HepG2 (cell line): ENCODE data around the gene CBFA2T2. TPM values are rescaled to one million over a fixed set of nuclear protein-coding genes. Genes with fewer than 3 reads are reported as not detected.
A peak's percentile ranks its signal among the peaks of the same experiment; 100 is the strongest.

Experiments used
- ATAC-seq: fragments of 200-7000 bp; cut with Tn5 transposase; 3 replicates; pipeline ENCODE4 v1.9.1; 2020; ENCODE audit warnings: mild to moderate bottlenecking, moderate library complexity
- BruUV-seq: library from RNA; stranded (reverse); fragments of 400-500 nt; replicated peaks from 2 replicates; lab custom pipeline; 2021; lab: Mats Ljungman, UMichigan
- CTCF ChIA-PET: fragments of 300-600 bp; formaldehyde crosslinking; extraction: SDS; loops from one replicate; lab custom pipeline; 2021; ENCODE audit warnings: low total read pairs, inconsistent platforms, low intra/inter-chr PET ratio; lab: Yijun Ruan, JAX
- POLR2A ChIA-PET: fragments of 350-600 bp; sonication (Branson Sonifier 250); formaldehyde crosslinking; loops from one replicate; lab custom pipeline; 2020; ENCODE audit warnings: antibody characterized with exemption, inconsistent platforms; lab: Yijun Ruan, JAX
- DNase-seq: peaks from one replicate; pipeline ENCODE4 v3.0.0-alpha.2; 2015; ENCODE audit warnings: low spot score
- FAIRE-seq: peaks from 3 replicates; lab custom pipeline; 2011; peaks lifted over from hg19 to GRCh38; lab: Jason Lieb, UNC
- H2AFZ ChIP-seq: one replicate; pipeline ENCODE4 v1.6.1; 2011; ENCODE audit warnings: low read length, inconsistent platforms
- H3K27ac ChIP-seq: fragments of 300-600 bp; 3 replicates; pipeline ENCODE4 v1.8.0; 2011; ENCODE audit warnings: mixed run types, mild to moderate bottlenecking, mixed read lengths, low read length, inconsistent platforms; ENCODE audit not compliant: insufficient read depth; ENCODE audit errors: extremely low read length
- H3K27me3 ChIP-seq, 2 experiments: fragments of 200-600 bp in 1 of 2; 2 replicates in 1 of 2; 3 replicates in 1 of 2; pipeline versions ENCODE4 v1.6.0 to v1.8.0; 2011; ENCODE audit warnings: low read length in 2 of 2, mild to moderate bottlenecking in 2 of 2, moderate library complexity in 2 of 2, inconsistent platforms in 1 of 2; ENCODE audit not compliant: insufficient read depth in 2 of 2, control insufficient read depth in 1 of 2
- H3K36me3 ChIP-seq, 2 experiments: fragments of 200-600 bp in 1 of 2; replicated peaks in 1 of 2; 2 replicates in 1 of 2; 3 replicates in 1 of 2; pipeline versions ENCODE4 v1.5.1 to v1.8.0; 2011; ENCODE audit warnings: low read length in 2 of 2, inconsistent platforms in 1 of 2; ENCODE audit not compliant: insufficient read depth in 2 of 2, control insufficient read depth in 1 of 2
- H3K4me1 ChIP-seq: 2 replicates; pipeline ENCODE4 v1.5.1; 2012; ENCODE audit warnings: low read length, inconsistent platforms; ENCODE audit not compliant: insufficient read depth
- H3K4me2 ChIP-seq: 2 replicates; pipeline ENCODE4 v1.6.0; 2011; ENCODE audit warnings: low read depth, low read length, inconsistent platforms
- H3K4me3 ChIP-seq, 3 experiments: fragments of 200-600 bp in 1 of 3; sonication (generic), shearing (Covaris generic) in 1 of 3; replicated peaks in 1 of 3; 2 replicates each; pipeline ENCODE4 v1.5.1; 2011 to 2016; ENCODE audit warnings: low read length in 3 of 3, inconsistent platforms in 2 of 3, low read depth in 2 of 3, mild to moderate bottlenecking in 2 of 3, control low read depth in 1 of 3, mixed read lengths in 1 of 3; ENCODE audit not compliant: insufficient read depth in 1 of 3
- H3K79me2 ChIP-seq: one replicate; pipeline ENCODE4 v1.6.1; 2011; ENCODE audit warnings: low read length, inconsistent platforms; ENCODE audit not compliant: insufficient read depth
- H3K9ac ChIP-seq: 2 replicates; pipeline ENCODE4 v1.6.0; 2011; ENCODE audit warnings: mild to moderate bottlenecking, low read depth, low read length, inconsistent platforms; ENCODE audit not compliant: insufficient read depth
- H3K9me3 ChIP-seq: 2 replicates; pipeline ENCODE4 v1.5.1; 2012; ENCODE audit warnings: mild to moderate bottlenecking, low read length
- H4K20me1 ChIP-seq: 2 replicates; pipeline ENCODE4 v1.6.0; 2011; ENCODE audit warnings: inconsistent platforms, mild to moderate bottlenecking, low read length, moderate library complexity; ENCODE audit not compliant: insufficient read depth
- BORCS8-MEF2B ChIP-seq: sonication (generic); formaldehyde crosslinking; IDR thresholded peaks from 2 replicates; pipeline ENCODE4 v1.8.0; 2022; ENCODE audit warnings: mild to moderate bottlenecking, missing genetic modification reagents
- CEBPB ChIP-seq: IDR thresholded peaks from 2 replicates; pipeline ENCODE4 v1.6.1; 2011; ENCODE audit warnings: low read depth, low read length, improper control_type of control experiment, borderline replicate concordance
- KAT2B ChIP-seq: fragments of 150-350 bp; IDR thresholded peaks from 2 replicates; pipeline ENCODE4 v1.6.1; 2014; ENCODE audit warnings: low read depth, low read length, borderline replicate concordance
- MED1 ChIP-seq: sonication (generic); formaldehyde crosslinking; IDR thresholded peaks from 2 replicates; pipeline ENCODE4 v1.4.0; 2020; ENCODE audit warnings: missing genetic modification reagents
- MYNN ChIP-seq: sonication (generic); formaldehyde crosslinking; IDR thresholded peaks from 2 replicates; pipeline ENCODE4 v1.4.0; 2020; ENCODE audit warnings: mild to moderate bottlenecking, low read depth, missing genetic modification reagents
- SMARCC2 ChIP-seq: fragments of 450-650 bp; IDR thresholded peaks from 2 replicates; pipeline ENCODE4 v1.6.1; 2017; ENCODE audit warnings: antibody characterized with exemption, mild to moderate bottlenecking
- ZNF260 ChIP-seq: sonication (generic); formaldehyde crosslinking; IDR thresholded peaks from 2 replicates; pipeline ENCODE4 v1.4.0; 2020; ENCODE audit warnings: missing genetic modification reagents, low read depth, mild to moderate bottlenecking, borderline replicate concordance
- ZNF530 ChIP-seq: sonication (generic); formaldehyde crosslinking; IDR thresholded peaks from 2 replicates; pipeline ENCODE4 v1.5.0; 2020; ENCODE audit warnings: low read depth, mild to moderate bottlenecking, missing genetic modification reagents
- ZNF720 ChIP-seq: sonication (generic); formaldehyde crosslinking; IDR thresholded peaks from 2 replicates; pipeline ENCODE4 v1.4.0; 2020; ENCODE audit warnings: missing genetic modification reagents
- WGBS: methylation state at CpG from one replicate; pipeline ENCODE4 v1.1.6; 2017; ENCODE audit warnings: low lambda C conversion rate; 5-methylcytosine and 5-hydroxymethylcytosine counted together
- in situ Hi-C: cut with HindIII; loops from 2 replicates; pipeline ENCODE4 v1.10.0; 2017; ENCODE audit warnings: low pct_unique_long_range_greater_than_20kb; ENCODE audit not compliant: extremely low pct_ligation_motif_present
- intact Hi-C: fragments of 100-400 bp; cut with micrococcal nuclease; formaldehyde crosslinking; loops from one replicate; pipeline ENCODE4 v1.10.0; 2022; ENCODE audit not compliant: unreplicated experiment
- polyA plus RNA-seq, 8 experiments: library from polyadenylated mRNA; depleted of rRNA in 3 of 8; stranded (reverse) in 7 of 8; unstranded in 1 of 8; fragments of >200 nt; fragmentation: Illumina TruSeq in 4 of 8; extraction: Trizol in 4 of 8; gene quantifications; 2 replicates each; pipeline versions ENCODE4 v1.2.1 to v1.2.3, GENCODE V29; 2011 to 2016; ENCODE audit warnings: low read depth in 4 of 8, missing spikeins in 1 of 8, mixed read lengths in 1 of 8; ENCODE audit not compliant: insufficient read depth in 1 of 8
- total RNA-seq, 5 experiments: library from RNA; depleted of rRNA; stranded (reverse); fragments of >200 nt; fragmentation: Illumina TruSeq; extraction: Trizol; gene quantifications; 2 replicates each; pipeline ENCODE4 v1.2.3, GENCODE V29; 2016; ENCODE audit warnings: low read depth in 1 of 5
- TF ChIP-seq, protein P1 (sequence below): sonication (generic); formaldehyde crosslinking; IDR thresholded peaks from 2 replicates; pipeline ENCODE4 v1.5.1; 2020; ENCODE audit warnings: mild to moderate bottlenecking, moderate library complexity, missing genetic modification reagents
- TF ChIP-seq, protein P2 (sequence below): sonication (generic); formaldehyde crosslinking; IDR thresholded peaks from 2 replicates; pipeline ENCODE4 v1.5.1; 2020; ENCODE audit warnings: mild to moderate bottlenecking, missing genetic modification reagents, moderate library complexity

The CBFA2T2 gene
- total and polyA plus RNA-seq, 2 of the 13 experiments (the other 11 are each of a cell fraction or from before 2014, with no cell fraction given): 6.3 to 21.2 TPM

DNA sequence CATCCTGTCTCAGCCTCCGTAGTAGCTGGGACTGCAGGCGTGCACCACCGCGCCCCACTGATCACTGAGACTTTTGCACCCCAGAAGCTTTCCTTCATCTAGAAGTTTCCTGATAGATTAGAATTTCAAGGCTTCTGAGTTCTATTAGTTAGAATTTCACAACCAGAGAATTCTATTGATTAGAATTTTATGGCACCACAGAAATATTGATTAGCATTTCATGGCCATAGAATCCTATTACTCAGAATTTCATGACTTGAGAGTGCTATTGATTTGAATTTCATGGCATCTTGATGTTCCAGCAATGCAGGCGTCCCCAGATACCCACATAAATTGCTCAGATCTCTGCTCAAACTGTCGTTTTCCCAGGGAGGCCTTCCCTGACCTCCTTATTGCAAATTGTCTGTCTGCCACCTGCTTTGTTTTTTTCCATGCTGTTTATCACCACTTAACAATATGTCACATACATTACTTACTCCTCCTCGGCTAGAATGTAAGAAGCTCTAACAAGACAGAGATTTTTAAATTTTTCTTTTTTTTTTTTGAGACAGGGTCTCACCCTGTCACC is 16.9 kb upstream of the CBFA2T2 start:
- no peaks in the 10 kb centered on the region for H3K9me3 ChIP-seq
- no peak overlapping the region for H3K9ac ChIP-seq
- intact Hi-C loops (no loop called here), in situ Hi-C loops (no loop called here)
- no peak overlapping the region for H3K27ac ChIP-seq
- H3K79me2 ChIP-seq: no peaks in the 10 kb centered on the region
- 45% methylated on average over 7 of the region's 7 CpGs for WGBS
- no peak for DNase-seq
- ChIA-PET POLR2A (interaction anchor here (0.6 to 1.8 kb wide), 2 partner anchors 12 to 17 kb away, joined by 3 to 12 read pairs; partner anchors contain the start of gene CBFA2T2), CTCF (no interaction called here)
- TF ChIP-seq ZNF530 (CRISPR knock-in tag) (no peak), MYNN (no peak), ZNF260 (CRISPR knock-in tag) (no peak), KAT2B (peak; percentile 91)
- FAIRE-seq: no peak
- no peak overlapping the region for H3K4me2 ChIP-seq
- BruUV-seq: no TSS peak
- H4K20me1 ChIP-seq: no peaks in the 10 kb centered on the region
- H3K27me3 ChIP-seq: peaks cover 2 to 28% of the 10 kb centered on the region in 2 experiments
- H3K4me3 ChIP-seq: no peak overlapping the region
- peaks cover 57% of the 10 kb centered on the region for H3K4me1 ChIP-seq
- no peak for ATAC-seq
- H2AFZ ChIP-seq: no peak overlapping the region
- no peaks in the 10 kb centered on the region for H3K36me3 ChIP-seq

DNA sequence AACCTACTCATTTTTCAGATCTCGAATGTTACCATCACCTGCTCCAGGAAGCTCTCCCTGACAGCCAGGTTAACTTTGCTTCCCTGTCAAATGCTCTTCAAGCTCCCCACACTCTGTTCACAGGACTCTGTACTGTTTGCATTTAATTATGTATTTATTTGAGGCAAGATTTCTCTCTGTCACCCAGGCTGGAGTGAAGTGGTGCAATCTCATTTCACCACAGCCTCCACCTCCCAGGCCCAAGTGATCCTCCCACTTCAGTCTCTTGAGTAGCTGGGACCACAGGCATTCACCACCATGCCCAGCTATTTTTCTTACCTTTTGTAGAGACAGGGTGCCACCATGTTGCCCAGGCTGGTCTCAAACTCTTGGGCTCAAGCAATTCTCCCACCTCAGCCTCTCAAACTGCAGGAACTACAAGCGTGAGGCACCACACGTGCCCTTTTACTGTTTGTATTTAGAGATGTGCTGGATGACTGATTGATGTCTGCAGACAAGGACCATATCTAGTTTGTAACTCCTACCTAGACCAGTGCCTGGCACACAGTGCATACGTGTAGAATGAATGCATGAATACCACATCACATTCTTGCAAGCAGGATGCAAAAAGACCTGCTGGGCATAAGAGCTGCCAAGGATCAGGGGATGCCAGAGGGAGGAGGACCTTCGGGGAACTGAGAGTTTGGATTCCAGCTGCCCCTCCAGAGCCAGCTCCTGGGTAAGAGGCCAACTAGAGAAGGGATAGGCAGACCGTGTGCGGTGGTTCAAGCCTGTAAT is 15.6 kb upstream of the CBFA2T2 start:
- Histone ChIP-seq H2AFZ (no peak overlapping the region), H3K9ac (no peak overlapping the region), H3K4me3 (no peak overlapping the region; a peak in 1 of 6 replicates), H3K79me2 (no peaks in the 10 kb centered on the region), H4K20me1 (no peaks in the 10 kb centered on the region), H3K27ac (no peak overlapping the region), H3K4me1 (peaks cover 57% of the 10 kb centered on the region), H3K4me2 (peak overlapping the region; percentile 33), H3K9me3 (no peaks in the 10 kb centered on the region), H3K36me3 (no peaks in the 10 kb centered on the region), H3K27me3 (peaks cover 2 to 28% of the 10 kb centered on the region in 2 experiments)
- 9% methylated on average over 7 of the region's 7 CpGs for WGBS
- intact Hi-C loops: no loop called here
- in situ Hi-C loops: no loop called here
- ChIA-PET POLR2A (interaction anchor here (1.8 kb wide), 1 partner anchor 15 kb away, joined by 12 read pairs; the partner anchor contains the start of gene CBFA2T2), CTCF (no interaction called here)
- peak; percentile 71 for DNase-seq
- no TSS peak for BruUV-seq
- no peak for FAIRE-seq
- ATAC-seq: peak; percentile 78
- TF ChIP-seq BORCS8-MEF2B: 0 out of 2 replicates have a peak, but pooled peaks have one; percentile 29
- TF ChIP-seq ZNF720 (CRISPR knock-in tag): no peak
- TF ChIP-seq MED1 (CRISPR knock-in tag): 0 out of 2 replicates have a peak, but pooled peaks have one; percentile 14
- TF ChIP-seq SMARCC2: no peak
- TF ChIP-seq, protein P1, sequence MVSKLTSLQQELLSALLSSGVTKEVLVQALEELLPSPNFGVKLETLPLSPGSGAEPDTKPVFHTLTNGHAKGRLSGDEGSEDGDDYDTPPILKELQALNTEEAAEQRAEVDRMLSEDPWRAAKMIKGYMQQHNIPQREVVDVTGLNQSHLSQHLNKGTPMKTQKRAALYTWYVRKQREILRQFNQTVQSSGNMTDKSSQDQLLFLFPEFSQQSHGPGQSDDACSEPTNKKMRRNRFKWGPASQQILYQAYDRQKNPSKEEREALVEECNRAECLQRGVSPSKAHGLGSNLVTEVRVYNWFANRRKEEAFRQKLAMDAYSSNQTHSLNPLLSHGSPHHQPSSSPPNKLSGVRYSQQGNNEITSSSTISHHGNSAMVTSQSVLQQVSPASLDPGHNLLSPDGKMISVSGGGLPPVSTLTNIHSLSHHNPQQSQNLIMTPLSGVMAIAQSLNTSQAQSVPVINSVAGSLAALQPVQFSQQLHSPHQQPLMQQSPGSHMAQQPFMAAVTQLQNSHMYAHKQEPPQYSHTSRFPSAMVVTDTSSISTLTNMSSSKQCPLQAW (CRISPR knock-in tag): peak; percentile 26; the same call in 1 of the 2 replicates
- peak; percentile 85 for TF ChIP-seq CEBPB
- TF ChIP-seq, protein P2, sequence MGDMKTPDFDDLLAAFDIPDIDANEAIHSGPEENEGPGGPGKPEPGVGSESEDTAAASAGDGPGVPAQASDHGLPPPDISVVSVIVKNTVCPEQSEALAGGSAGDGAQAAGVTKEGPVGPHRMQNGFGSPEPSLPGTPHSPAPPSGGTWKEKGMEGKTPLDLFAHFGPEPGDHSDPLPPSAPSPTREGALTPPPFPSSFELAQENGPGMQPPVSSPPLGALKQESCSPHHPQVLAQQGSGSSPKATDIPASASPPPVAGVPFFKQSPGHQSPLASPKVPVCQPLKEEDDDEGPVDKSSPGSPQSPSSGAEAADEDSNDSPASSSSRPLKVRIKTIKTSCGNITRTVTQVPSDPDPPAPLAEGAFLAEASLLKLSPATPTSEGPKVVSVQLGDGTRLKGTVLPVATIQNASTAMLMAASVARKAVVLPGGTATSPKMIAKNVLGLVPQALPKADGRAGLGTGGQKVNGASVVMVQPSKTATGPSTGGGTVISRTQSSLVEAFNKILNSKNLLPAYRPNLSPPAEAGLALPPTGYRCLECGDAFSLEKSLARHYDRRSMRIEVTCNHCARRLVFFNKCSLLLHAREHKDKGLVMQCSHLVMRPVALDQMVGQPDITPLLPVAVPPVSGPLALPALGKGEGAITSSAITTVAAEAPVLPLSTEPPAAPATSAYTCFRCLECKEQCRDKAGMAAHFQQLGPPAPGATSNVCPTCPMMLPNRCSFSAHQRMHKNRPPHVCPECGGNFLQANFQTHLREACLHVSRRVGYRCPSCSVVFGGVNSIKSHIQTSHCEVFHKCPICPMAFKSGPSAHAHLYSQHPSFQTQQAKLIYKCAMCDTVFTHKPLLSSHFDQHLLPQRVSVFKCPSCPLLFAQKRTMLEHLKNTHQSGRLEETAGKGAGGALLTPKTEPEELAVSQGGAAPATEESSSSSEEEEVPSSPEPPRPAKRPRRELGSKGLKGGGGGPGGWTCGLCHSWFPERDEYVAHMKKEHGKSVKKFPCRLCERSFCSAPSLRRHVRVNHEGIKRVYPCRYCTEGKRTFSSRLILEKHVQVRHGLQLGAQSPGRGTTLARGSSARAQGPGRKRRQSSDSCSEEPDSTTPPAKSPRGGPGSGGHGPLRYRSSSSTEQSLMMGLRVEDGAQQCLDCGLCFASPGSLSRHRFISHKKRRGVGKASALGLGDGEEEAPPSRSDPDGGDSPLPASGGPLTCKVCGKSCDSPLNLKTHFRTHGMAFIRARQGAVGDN (CRISPR knock-in tag): peak; percentile 24; the same call in 1 of the 2 replicates
